HG02623 (cell line): ENCODE results near the gene ARSI.

Experiments
- ATAC-seq: cut with Tn5 transposase; IDR thresholded peaks from one replicate; pipeline ENCODE4 v1.9.1; 2021; ENCODE audit warnings: moderate library complexity; ENCODE audit not compliant: unreplicated experiment

Gene ARSI

GRCh38 chr5:150295172-150295634, 7.5 kb downstream of the ARSI start:
- ATAC-seq: no peak

- ATAC-seq: no peak
Observed at GRCh38 chr5:150294551-150295071, 8.1 kb downstream of the ARSI start.

- no peak for ATAC-seq
Observed at GRCh38 chr5:150293091-150293941, 9.4 kb downstream of the ARSI start.

GRCh38 chr5:150291388-150292385, 11.0 kb downstream of the ARSI start:
- no peak for ATAC-seq

- no peak for ATAC-seq
Observed at GRCh38 chr5:150289551-150290390, 12.9 kb downstream of the ARSI start, which contains the start of gene CAMK2A. Gene CAMK2A, minus strand, starts transcription at chr5:150289773. Its CDS starts 148 bp downstream, at chr5:150289625.

GRCh38 chr5:150288791-150289190, 13.9 kb downstream of the ARSI start:
- ATAC-seq: no peak

- no peak for ATAC-seq
Observed at GRCh38 chr5:150288361-150288760, 14.3 kb downstream of the ARSI start.

GRCh38 chr5:150286820-150287219, 15.9 kb downstream of the ARSI start:
- no peak for ATAC-seq

- no peak for ATAC-seq
Observed at GRCh38 chr5:150285114-150285513, 17.6 kb downstream of the ARSI start.

- no peak for ATAC-seq
Observed at GRCh38 chr5:150284311-150284710, 18.4 kb downstream of the ARSI start.

GRCh38 chr5:150283904-150284303, 18.8 kb downstream of the ARSI start:
- ATAC-seq: no peak

- ATAC-seq: no peak
Observed at GRCh38 chr5:150281987-150282386, 20.7 kb downstream of the ARSI start.

- no peak for ATAC-seq
Observed at GRCh38 chr5:150279330-150280020, 23.2 kb downstream of the ARSI start.

- no peak for ATAC-seq
Observed at GRCh38 chr5:150278916-150279315, 23.8 kb downstream of the ARSI start.

GRCh38 chr5:150278046-150278730, 24.5 kb downstream of the ARSI start:
- no peak for ATAC-seq

GRCh38 chr5:150277043-150277442, 25.7 kb downstream of the ARSI start:
- no peak for ATAC-seq

GRCh38 chr5:150274811-150275210, 27.9 kb downstream of the ARSI start:
- ATAC-seq: no peak

GRCh38 chr5:150272531-150272930, 30.2 kb downstream of the ARSI start:
- no peak for ATAC-seq

GRCh38 chr5:150271923-150272322, 30.8 kb downstream of the ARSI start:
- ATAC-seq: no peak
